Heart right ventricle (tissue), 12 donors: ENCODE measurements around the gene PIAS2. TPM values are rescaled to one million over a fixed set of nuclear protein-coding genes. Genes with fewer than 3 reads are reported as not detected.

Source experiments
- polyA plus RNA-seq, 2 donors: library from polyadenylated mRNA; stranded (reverse); fragments of 200-250 nt; gene quantifications; one replicate each; pipeline ENCODE4 v1.2.3, GENCODE V29; 2013
- total RNA-seq, 10 donors: library from RNA; stranded (reverse); fragmentation: NEBNext Ultra II Directional in 3 of 10; extraction: Animal tissue kit (Norgen Biotek cat#: 25700) in 3 of 10; gene quantifications; one replicate each; pipeline versions ENCODE4 v1.2.1 to v1.2.4, GENCODE V29; 2021 to 2023
- donor health status: ischemic (EF 13 %, LVEDD 7.1; RV severe dilation, severe dysfunction).
- donor health status: healthy with polysubstance abuse.
- donor health status: DM: no; HTN: yes; CAD: no.
- donor health status: DM: no; HTN: no; CAD: no.
- donor health status: ischemic (EF 25% LVEDD 6.9; RV normal size, moderate dysfunction).
- donor health status: ischemic (EF 25% LVEDD 5.7; RV mildly dilated, moderate dysfunction).
- donor health status: healthy.
- donor health status: nonischemic (EF 11% LVEDD 7.7; RV severe dilation, severe dysfunction).
- donor health status: DM: yes; HTN: yes; CAD: no.
- donor health status: PGD.
- donor health status: ischemic (EF 29% LVEDD 5.4; RV normal size, mild dysfunction).
- donor health status: nonischemic (EF 23%, LVEDD 6.1; RV moderate dilation, normal function).

PIAS2 gene
- total and polyA plus RNA-seq, 12 donors = 3.4 to 39.2 (median 32.8) TPM

Other genes with a start within 250 kb of the PIAS2 start
- 10 to 100 TPM in 4 of 10 donors, 1 to 10 TPM in 6; 1.4 to 16.8 (median 7.1) TPM for gene ST8SIA5, start 160.5 kb downstream of the PIAS2 start, total RNA-seq
- gene ST8SIA5, start 160.5 kb downstream of the PIAS2 start, polyA plus RNA-seq = 1 to 10 TPM; 1.0 to 2.6 TPM
- gene KATNAL2, start 95 bp upstream of the PIAS2 start, total RNA-seq = 1 to 10 TPM in 9 of 10 donors, under 1 TPM in 1; 0.93 to 3.9 (median 2.2) TPM
- 1 to 10 TPM in 1 of 2 donors, under 1 TPM in 1; 0.74 to 6.1 TPM for gene KATNAL2, start 95 bp upstream of the PIAS2 start, polyA plus RNA-seq
- gene ELOA2, start 118.1 kb upstream of the PIAS2 start, total RNA-seq = not detected
- not detected for gene ELOA2, start 118.1 kb upstream of the PIAS2 start, polyA plus RNA-seq
- 10 to 100 TPM; 31.1 to 52.4 (median 38.9) TPM for gene HDHD2, start 233.0 kb upstream of the PIAS2 start, total RNA-seq
- gene HDHD2, start 233.0 kb upstream of the PIAS2 start, polyA plus RNA-seq = 10 to 100 TPM; 16.8 to 17.9 TPM